ENCODE measurements around the gene NNT. TPM values are rescaled to one million over a fixed set of nuclear protein-coding genes. Genes with fewer than 3 reads are reported as not detected.
"Not testable (repeated sequence)": the region's sequence is repeated elsewhere in the genome, so short reads cannot be mapped to it uniquely, and the experiment has no call there.

NNT gene
- total RNA-seq, 1 donor from 2014 or later, result 64.8 TPM

DNA sequence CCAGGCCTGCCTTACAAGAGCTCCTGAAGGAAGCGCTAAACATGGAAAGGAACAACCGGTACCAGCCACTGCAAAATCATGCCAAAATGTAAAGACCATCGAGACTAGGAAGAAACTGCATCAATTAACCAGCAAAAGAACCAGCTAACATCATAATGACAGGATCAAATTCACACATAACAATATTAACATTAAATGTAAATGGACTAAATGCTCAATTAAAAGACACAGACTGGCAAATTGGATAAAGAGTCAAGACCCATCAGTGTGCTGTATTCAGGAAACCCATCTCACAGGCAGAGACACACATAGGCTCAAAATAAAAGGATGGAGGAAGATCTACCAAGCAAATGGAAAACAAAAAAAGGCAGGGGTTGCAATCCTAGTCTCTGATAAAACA, 116.8 kb downstream of the NNT start:
- H3K27ac Mint-ChIP-seq; H3K27me3 Mint-ChIP-seq (ENCODE audit: low read depth); intact Hi-C loops (cut with micrococcal nuclease); H3K4me1 Mint-ChIP-seq (ENCODE audit: low read depth); H3K4me3 Mint-ChIP-seq (ENCODE audit: low read depth); H3K9me3 Mint-ChIP-seq; H3K36me3 Mint-ChIP-seq (ENCODE audit: low read depth); DNase-seq (ENCODE audit: low spot score): not testable (repeated sequence)

DNA sequence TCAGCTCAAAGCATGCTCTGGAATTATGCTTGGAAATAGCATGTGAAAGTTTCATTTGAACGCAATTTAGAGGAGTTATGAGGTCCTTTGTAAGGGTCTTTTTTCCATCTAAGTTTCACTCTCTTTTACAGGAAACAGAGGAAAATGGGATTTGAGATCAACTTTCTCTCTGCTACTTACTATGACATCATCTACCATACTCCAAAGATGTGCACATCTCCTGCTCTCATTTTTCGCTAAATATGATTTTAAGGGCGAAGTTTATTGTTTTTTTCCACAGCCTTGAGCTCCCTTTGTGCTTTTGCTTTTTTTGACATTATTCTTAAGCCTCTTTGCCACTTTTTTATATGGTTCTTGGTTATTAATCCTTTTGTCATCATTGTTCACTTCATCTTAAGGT, 125.6 kb downstream of the NNT start:
- intact Hi-C loops (cut with micrococcal nuclease), result no loop called here
- no peaks in the 10 kb centered on the region for H3K36me3 Mint-ChIP-seq (ENCODE audit: low read depth)

DNA sequence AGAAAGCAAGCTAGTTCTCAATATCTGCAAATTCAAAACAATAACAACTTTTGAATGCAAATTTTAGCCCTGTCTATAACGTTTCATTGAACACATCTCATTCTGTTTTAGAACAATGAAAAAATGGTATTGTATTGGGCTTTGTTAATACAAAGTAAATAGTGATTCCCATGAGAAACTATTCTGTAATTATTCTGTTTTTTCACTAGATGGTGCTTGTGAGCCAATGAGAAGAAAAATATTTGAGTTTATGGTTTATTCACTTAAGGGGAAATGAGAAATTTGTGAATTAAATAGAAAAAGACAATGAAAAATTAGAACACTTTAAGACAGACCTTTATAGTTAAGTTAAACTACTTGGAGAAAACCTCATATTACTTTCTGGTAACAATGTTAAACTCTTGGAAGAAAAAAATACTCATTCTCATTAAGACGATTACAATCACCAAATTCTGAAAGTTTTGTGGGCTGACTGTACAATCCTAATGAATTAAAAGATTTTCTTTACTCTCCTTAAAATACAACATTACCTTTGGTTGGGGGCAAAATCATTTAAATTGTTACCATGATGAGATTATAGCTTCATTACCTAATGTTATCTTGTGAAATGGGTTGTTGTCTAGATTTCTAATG, 127.0 kb downstream of the NNT start:
- no peaks in the 10 kb centered on the region for H3K9me3 Mint-ChIP-seq
- DNase-seq (ENCODE audit: low spot score), result no peak
- peaks cover 3% of the 10 kb centered on the region for H3K27me3 Mint-ChIP-seq (ENCODE audit: low read depth)
- H3K27ac Mint-ChIP-seq, result no peak overlapping the region
- intact Hi-C loops (cut with micrococcal nuclease), result loop anchor here (10.0 kb wide), 1 partner anchor 1045 kb away; no protein-coding TSS in a partner anchor
- H3K4me1 Mint-ChIP-seq (ENCODE audit: low read depth), result no peaks in the 10 kb centered on the region
- no peaks in the 10 kb centered on the region for H3K36me3 Mint-ChIP-seq (ENCODE audit: low read depth)
- no peak overlapping the region for H3K4me3 Mint-ChIP-seq (ENCODE audit: low read depth)

More for the DNA sequence above, 125.6 kb downstream of the NNT start:
- no peak overlapping the region for H3K4me3 Mint-ChIP-seq (ENCODE audit: low read depth)
- H3K4me1 Mint-ChIP-seq (ENCODE audit: low read depth), result no peaks in the 10 kb centered on the region
- H3K27ac Mint-ChIP-seq, result no peak overlapping the region
- no peak for DNase-seq (ENCODE audit: low spot score)
- H3K9me3 Mint-ChIP-seq, result no peaks in the 10 kb centered on the region
- H3K27me3 Mint-ChIP-seq (ENCODE audit: low read depth), result peaks cover 3% of the 10 kb centered on the region

DNA sequence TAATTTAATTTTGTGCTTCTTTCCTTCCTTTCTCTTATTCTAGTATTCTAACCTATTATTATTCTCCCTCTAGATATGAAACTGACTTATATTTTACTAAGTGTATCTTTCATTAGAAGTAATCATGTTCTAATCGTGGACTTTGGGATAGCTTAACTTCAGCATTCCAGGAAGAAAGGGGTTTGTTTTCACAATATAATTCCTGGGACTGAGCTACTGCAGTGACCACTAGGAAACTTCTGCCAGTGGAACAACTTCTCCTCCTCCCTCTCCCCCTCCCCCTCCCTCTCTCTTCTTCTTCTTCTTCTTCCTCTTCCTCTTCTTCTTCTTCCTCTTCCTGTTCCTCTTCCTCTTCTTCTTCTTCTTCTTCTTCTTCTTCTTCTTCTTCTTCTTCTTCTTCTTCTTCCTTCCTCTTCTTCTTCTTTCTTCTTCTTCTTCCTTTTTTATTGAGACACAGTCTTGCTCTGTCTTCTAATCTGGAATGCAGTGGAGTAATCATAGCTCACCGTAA, 127.9 kb downstream of the NNT start:
- DNase-seq (ENCODE audit: low spot score), result no peak
- Mint-ChIP-seq H3K4me3 (ENCODE audit: low read depth) (no peak overlapping the region), H3K27ac (no peak overlapping the region), H3K9me3 (no peaks in the 10 kb centered on the region), H3K36me3 (ENCODE audit: low read depth) (no peaks in the 10 kb centered on the region), H3K27me3 (ENCODE audit: low read depth) (peaks cover 3% of the 10 kb centered on the region), H3K4me1 (ENCODE audit: low read depth) (no peaks in the 10 kb centered on the region)
- intact Hi-C loops (cut with micrococcal nuclease), result loop anchor here (10.0 kb wide), 1 partner anchor 1044 kb away; no protein-coding TSS in a partner anchor

DNA sequence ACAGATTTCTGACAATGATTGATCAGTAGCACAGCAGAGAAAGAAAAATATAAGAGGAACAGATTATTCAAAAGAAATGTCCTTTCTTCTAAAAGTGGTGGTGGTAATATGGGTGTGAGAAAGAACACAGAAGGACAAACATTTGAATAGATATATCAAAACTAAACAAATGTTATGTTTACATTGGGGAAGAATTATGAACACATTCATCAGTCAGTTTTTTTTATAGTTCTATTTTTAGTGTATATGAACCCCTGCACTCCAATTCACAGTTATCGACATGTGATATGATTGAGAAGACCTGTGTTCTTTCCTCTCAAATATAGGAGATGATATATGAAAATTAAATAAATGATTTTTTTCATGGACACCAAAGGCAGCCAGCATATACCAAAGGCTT, 128.6 kb downstream of the NNT start:
- Mint-ChIP-seq H3K27me3 (ENCODE audit: low read depth) (peaks cover 3% of the 10 kb centered on the region), H3K9me3 (no peaks in the 10 kb centered on the region), H3K4me1 (ENCODE audit: low read depth) (no peaks in the 10 kb centered on the region), H3K36me3 (ENCODE audit: low read depth) (no peaks in the 10 kb centered on the region), H3K4me3 (ENCODE audit: low read depth) (no peak overlapping the region), H3K27ac (no peak overlapping the region)
- intact Hi-C loops (cut with micrococcal nuclease), result loop anchor here (10.0 kb wide), 1 partner anchor 1043 kb away; no protein-coding TSS in a partner anchor
- DNase-seq (ENCODE audit: low spot score), result no peak

DNA sequence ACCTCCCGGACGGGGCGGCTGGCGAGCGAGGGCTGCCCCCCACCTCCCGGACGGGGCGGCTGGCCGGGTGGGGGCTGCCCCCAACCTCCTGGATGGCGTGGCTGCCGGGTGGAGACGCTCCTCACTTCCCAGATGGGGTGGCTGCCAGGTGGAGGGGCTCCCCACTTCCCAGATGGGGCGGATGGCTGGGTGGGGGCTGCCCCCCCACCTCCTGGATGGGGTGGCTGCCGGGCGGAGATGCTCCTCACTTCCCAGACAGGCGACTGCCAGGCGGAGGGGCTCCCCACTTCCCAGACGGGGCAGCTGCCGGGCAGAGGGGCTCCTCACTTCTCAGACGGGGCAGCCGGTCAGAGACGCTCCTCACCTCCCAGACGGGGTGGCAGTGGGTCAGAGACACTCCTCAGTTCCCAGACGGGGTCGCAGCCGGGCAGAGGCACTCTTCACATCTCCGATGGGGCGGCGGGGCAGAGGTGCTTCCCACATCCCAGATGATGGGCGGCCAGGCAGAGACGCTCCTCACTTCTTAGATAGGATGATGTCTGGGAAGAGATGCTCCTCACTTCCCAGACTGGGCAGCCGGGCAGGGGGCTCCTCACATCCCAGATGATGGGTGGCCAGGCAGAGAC, 143.1 kb downstream of the NNT start:
- DNase-seq (ENCODE audit: low spot score); H3K27ac Mint-ChIP-seq; H3K4me1 Mint-ChIP-seq (ENCODE audit: low read depth); H3K4me3 Mint-ChIP-seq (ENCODE audit: low read depth); H3K36me3 Mint-ChIP-seq (ENCODE audit: low read depth); H3K27me3 Mint-ChIP-seq (ENCODE audit: low read depth); intact Hi-C loops (cut with micrococcal nuclease); H3K9me3 Mint-ChIP-seq: not testable (repeated sequence)

DNA sequence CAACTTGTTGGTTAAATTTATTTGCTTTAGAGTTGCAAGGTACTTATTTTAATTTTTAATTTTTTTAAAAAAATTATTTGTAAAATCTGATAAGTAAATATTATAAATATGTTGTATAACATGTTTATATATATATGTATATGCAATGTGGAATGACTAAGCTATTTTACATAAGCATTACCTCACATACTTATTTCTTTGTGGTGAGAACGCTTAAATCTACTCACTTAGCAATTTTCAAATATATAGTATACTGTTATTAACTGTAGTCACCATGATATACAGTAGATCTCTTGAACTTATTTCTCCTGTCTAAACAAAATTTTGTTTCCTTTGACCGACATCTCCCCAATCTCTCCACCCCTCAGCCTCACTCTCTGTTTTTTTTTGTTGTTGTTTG, 147.8 kb downstream of the NNT start:
- DNase-seq (ENCODE audit: low spot score), result no peak

DNA sequence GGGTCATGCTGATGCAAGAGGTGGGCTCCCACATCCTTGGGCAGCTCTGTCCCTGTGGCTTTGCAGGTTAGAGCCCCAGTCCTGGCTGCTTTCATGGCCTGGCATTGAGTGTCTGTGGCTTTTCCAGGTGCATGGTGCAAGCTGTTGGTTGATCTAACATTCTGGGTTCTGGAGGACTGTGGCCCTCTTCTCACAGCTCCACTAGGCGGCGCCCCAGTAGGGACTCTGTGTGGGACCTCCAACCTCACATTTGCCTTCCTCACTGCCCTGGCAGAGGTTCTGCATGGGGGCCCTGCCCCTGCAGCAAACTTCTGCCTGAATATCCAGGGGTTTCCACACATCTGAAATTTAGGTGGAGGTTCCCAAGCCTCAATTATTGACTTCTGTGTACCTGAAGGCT, 150.1 kb downstream of the NNT start:
- Mint-ChIP-seq H3K27me3 (ENCODE audit: low read depth) (no peaks in the 10 kb centered on the region), H3K4me1 (ENCODE audit: low read depth) (no peaks in the 10 kb centered on the region), H3K36me3 (ENCODE audit: low read depth) (no peaks in the 10 kb centered on the region), H3K27ac (no peak overlapping the region), H3K4me3 (ENCODE audit: low read depth) (no peak overlapping the region), H3K9me3 (peaks cover 7% of the 10 kb centered on the region)
- intact Hi-C loops (cut with micrococcal nuclease), result no loop called here
- no peak for DNase-seq (ENCODE audit: low spot score)

More for the DNA sequence above, 147.8 kb downstream of the NNT start:
- Mint-ChIP-seq H3K4me1 (ENCODE audit: low read depth) (no peaks in the 10 kb centered on the region), H3K9me3 (peaks cover 6% of the 10 kb centered on the region), H3K27ac (no peak overlapping the region), H3K36me3 (ENCODE audit: low read depth) (no peaks in the 10 kb centered on the region), H3K4me3 (ENCODE audit: low read depth) (no peak overlapping the region), H3K27me3 (ENCODE audit: low read depth) (no peaks in the 10 kb centered on the region)
- intact Hi-C loops (cut with micrococcal nuclease), result no loop called here

Other genes with a start within 250 kb of the NNT start
- gene CCL28, start 190.8 kb upstream of the NNT start, total RNA-seq, result 10.9 and 13.0 TPM in 2 replicates
- 17.3 and 20.1 TPM in 2 replicates for gene TMEM267, start 119.3 kb upstream of the NNT start, total RNA-seq
- 6.3 and 8.3 TPM in 2 replicates for gene C5orf34, start 88.0 kb upstream of the NNT start, total RNA-seq
- 56.8 and 58.0 TPM in 2 replicates for gene PAIP1, start 46.1 kb upstream of the NNT start, total RNA-seq

All from activated T-helper 2 cell treated with anti-CD3 and anti-CD28 coated beads, Interferon-gamma antibody, Interleukin-2, Interleukin-4, amounts not matched to agents 10 μg/mL and 5 μg/mL and 100 μg/mL, durations not matched to agents 14 hours and 24 hours and 36 hours (primary cell).